Left ventricle myocardium inferior (tissue), 1 donor: Measurements from ENCODE around the gene CHODL. TPM values are rescaled to one million over a fixed set of nuclear protein-coding genes. Genes with fewer than 3 reads are reported as not detected.

Experiments used
- DNase-seq: peaks from one replicate; pipeline ENCODE4 v3.0.0-alpha.2; 2020
- H3K27ac ChIP-seq: fragments of 200-600 bp; replicated peaks from 2 replicates; pipeline ENCODE4 v1.8.0; 2021
- H3K27me3 ChIP-seq: fragments of 200-600 bp; 2 replicates; pipeline ENCODE4 v1.8.0; 2021; ENCODE audit warnings: low read depth
- H3K36me3 ChIP-seq: fragments of 200-600 bp; 2 replicates; pipeline ENCODE4 v1.8.0; 2021
- H3K4me1 ChIP-seq: fragments of 200-600 bp; 2 replicates; pipeline ENCODE4 v1.8.0; 2021
- H3K4me3 ChIP-seq: fragments of 200-600 bp; 2 replicates; pipeline ENCODE4 v1.8.0; 2021; ENCODE audit warnings: mild to moderate bottlenecking, moderate library complexity
- H3K9me3 ChIP-seq: fragments of 200-600 bp; replicated peaks from 2 replicates; pipeline ENCODE4 v1.8.0; 2021
- intact Hi-C: fragments of 100-400 bp; cut with micrococcal nuclease; formaldehyde crosslinking; loops from one replicate; pipeline ENCODE4 v1.11.0; 2022
- total RNA-seq: library from RNA; stranded (reverse); fragmentation: NEBNext Ultra II Directional; extraction: Animal tissue kit (Norgen Biotek cat#: 25700); gene quantifications from one replicate; pipeline ENCODE4 v1.2.1, GENCODE V29; 2021
- TF ChIP-seq, protein P1 (sequence below): fragments of 200-600 bp; IDR thresholded peaks from 2 replicates; pipeline ENCODE4 v1.8.0; 2021; ENCODE audit warnings: antibody characterized with exemption, mild to moderate bottlenecking, borderline replicate concordance
- donor health status: DM: no; HTN: yes; CAD: no; lungs with severe emphysema.

The CHODL gene
- total RNA-seq, 1 donor from 2014 or later = 0.25 TPM

DNA sequence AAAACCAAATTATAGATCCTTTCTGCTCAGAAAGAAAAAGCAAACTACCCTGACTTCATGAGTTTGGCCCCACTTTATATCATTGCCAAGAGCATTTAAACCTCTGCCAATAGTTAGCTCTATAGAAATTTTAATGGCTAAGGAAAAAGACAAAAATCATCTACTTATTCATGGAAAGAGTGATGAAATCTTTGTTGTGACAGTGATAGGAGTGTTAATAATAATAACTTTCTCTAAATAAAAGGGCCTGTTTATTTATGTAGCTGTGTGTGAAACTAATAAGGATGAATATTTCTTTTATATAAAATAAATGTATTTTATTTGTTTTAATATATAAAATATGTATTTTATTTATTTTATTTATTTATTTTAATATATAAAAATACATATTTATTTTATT, 6.4 kb downstream of the CHODL start:
- TF ChIP-seq, protein P1, sequence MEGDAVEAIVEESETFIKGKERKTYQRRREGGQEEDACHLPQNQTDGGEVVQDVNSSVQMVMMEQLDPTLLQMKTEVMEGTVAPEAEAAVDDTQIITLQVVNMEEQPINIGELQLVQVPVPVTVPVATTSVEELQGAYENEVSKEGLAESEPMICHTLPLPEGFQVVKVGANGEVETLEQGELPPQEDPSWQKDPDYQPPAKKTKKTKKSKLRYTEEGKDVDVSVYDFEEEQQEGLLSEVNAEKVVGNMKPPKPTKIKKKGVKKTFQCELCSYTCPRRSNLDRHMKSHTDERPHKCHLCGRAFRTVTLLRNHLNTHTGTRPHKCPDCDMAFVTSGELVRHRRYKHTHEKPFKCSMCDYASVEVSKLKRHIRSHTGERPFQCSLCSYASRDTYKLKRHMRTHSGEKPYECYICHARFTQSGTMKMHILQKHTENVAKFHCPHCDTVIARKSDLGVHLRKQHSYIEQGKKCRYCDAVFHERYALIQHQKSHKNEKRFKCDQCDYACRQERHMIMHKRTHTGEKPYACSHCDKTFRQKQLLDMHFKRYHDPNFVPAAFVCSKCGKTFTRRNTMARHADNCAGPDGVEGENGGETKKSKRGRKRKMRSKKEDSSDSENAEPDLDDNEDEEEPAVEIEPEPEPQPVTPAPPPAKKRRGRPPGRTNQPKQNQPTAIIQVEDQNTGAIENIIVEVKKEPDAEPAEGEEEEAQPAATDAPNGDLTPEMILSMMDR = no peak
- Histone ChIP-seq H3K9me3 (no peaks in the 10 kb centered on the region), H3K27me3 (peaks cover 4% of the 10 kb centered on the region), H3K27ac (no peak overlapping the region), H3K4me1 (no peaks in the 10 kb centered on the region), H3K36me3 (no peaks in the 10 kb centered on the region), H3K4me3 (no peak overlapping the region)
- intact Hi-C loops = no loop called here
- no peak for DNase-seq

DNA sequence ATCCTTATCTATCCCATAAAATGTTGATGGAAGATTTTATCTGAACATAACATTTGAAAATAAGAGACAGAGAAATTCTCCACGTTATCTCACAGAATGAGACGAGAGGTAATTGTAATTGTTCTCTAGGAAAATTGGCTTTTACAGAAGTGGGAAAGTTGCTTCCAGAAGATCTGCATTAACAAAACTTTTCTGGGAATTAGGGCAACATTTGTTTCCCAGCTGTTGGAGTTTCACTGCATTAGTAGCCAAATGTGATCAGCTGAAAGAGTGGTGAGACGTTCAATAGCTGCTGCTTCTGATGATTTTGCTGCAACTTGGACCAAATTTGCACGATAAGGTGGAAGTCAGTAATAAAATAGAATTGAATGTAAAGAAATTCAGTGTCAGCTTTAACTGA, 7.6 kb downstream of the CHODL start:
- DNase-seq = no peak
- no peak overlapping the region for H3K4me3 ChIP-seq
- intact Hi-C loops = no loop called here
- H3K36me3 ChIP-seq = no peaks in the 10 kb centered on the region
- H3K9me3 ChIP-seq = no peaks in the 10 kb centered on the region
- no peaks in the 10 kb centered on the region for H3K27me3 ChIP-seq
- H3K4me1 ChIP-seq = no peaks in the 10 kb centered on the region
- TF ChIP-seq, protein P1 = no peak
- peak overlapping the region; percentile 16 for H3K27ac ChIP-seq

DNA sequence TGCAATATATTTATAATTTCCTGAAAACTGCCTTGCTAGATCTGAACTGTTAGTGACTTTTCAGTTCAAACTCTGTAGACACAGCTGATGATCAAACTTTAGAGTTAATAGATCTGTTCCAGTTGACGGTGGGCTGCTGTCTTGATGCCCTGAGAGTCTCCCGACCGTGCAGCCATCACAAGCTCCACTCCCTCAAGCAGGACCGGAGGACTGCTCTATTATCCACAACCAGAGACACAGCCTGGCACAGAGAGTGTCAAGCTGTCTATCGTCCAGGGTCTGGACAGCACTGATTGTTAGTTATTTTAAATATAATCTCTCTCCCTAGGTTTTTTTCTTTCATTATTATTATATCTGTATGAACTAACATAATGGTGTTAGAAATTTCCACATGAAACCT, 8.0 kb downstream of the CHODL start:
- Histone ChIP-seq H3K27me3 (no peaks in the 10 kb centered on the region), H3K36me3 (no peaks in the 10 kb centered on the region), H3K4me3 (no peak overlapping the region), H3K9me3 (no peaks in the 10 kb centered on the region), H3K27ac (peak overlapping the region; percentile 16), H3K4me1 (no peaks in the 10 kb centered on the region)
- TF ChIP-seq, protein P1 = no peak
- intact Hi-C loops = no loop called here
- no peak for DNase-seq

DNA sequence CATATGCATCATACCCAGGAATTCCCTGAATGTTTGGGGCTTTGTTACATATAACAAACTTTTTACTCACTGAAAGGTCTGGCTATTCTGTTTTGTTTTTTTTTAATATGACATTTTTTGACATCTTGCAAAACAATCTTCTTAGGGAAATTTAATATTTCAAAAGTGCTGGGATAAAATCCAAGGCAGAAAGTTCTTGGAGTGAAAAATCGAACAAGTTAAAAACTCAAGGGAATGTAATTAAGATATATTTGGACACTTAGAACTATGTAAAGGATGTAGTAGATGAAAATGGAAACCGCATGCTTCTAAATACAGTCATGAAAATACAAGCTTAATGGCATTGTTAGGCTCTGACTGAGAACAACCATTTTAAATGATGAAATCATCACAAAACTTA, 8.6 kb downstream of the CHODL start:
- no peak for DNase-seq
- H3K4me1 ChIP-seq = no peaks in the 10 kb centered on the region
- H3K4me3 ChIP-seq = no peak overlapping the region
- H3K9me3 ChIP-seq = no peaks in the 10 kb centered on the region
- H3K27me3 ChIP-seq = no peaks in the 10 kb centered on the region
- no peaks in the 10 kb centered on the region for H3K36me3 ChIP-seq
- H3K27ac ChIP-seq = no peak overlapping the region
- TF ChIP-seq, protein P1 = no peak
- intact Hi-C loops = no loop called here

DNA sequence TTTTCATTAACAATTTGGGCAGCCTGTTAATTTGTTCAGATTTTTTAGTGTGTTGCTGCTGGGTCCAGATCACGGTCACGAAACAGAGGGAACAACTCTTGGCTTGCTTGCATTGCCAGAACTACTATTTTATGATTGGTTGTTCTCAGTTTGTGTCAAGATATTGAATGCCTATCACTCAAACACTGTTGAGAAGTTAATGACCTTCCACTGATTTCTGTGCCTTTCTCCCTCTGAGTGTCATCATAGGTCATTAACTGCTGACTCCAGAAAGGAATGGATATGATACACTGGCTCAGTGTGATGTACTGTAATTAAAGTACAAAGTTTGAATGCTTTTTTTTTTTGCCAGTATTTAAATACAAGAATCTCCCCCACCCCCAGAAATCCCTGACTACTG, 9.2 kb downstream of the CHODL start:
- TF ChIP-seq, protein P1 = no peak

DNA sequence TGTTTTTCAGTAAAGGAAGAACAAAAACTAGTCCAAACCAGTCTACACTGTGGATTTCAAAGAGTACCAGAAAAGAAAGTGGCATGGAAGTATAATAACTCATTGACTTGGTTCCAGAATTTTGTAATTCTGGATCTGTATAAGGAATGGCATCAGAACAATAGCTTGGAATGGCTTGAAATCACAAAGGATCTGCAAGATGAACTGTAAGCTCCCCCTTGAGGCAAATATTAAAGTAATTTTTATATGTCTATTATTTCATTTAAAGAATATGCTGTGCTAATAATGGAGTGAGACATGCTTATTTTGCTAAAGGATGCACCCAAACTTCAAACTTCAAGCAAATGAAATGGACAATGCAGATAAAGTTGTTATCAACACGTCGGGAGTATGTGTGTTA, 21.3 kb downstream of the CHODL start:
- H3K27ac ChIP-seq = no peak overlapping the region
- TF ChIP-seq, protein P1 = no peak
- intact Hi-C loops = no loop called here
- H3K9me3 ChIP-seq = no peaks in the 10 kb centered on the region
- no peak overlapping the region for H3K4me3 ChIP-seq
- H3K36me3 ChIP-seq = no peaks in the 10 kb centered on the region
- no peaks in the 10 kb centered on the region for H3K4me1 ChIP-seq
- no peak for DNase-seq
- H3K27me3 ChIP-seq = no peaks in the 10 kb centered on the region

More for the DNA sequence above, 9.2 kb downstream of the CHODL start:
- intact Hi-C loops = no loop called here
- Histone ChIP-seq H3K27me3 (no peaks in the 10 kb centered on the region), H3K4me3 (no peak overlapping the region), H3K36me3 (no peaks in the 10 kb centered on the region), H3K4me1 (no peaks in the 10 kb centered on the region), H3K27ac (no peak overlapping the region), H3K9me3 (no peaks in the 10 kb centered on the region)
- no peak for DNase-seq
